Measurements from ENCODE around the gene AMELX.

- no peak for TF ChIP-seq POLR2A (IDR thresholded peaks at IDR 0.05)
- TF ChIP-seq CTCF (IDR thresholded peaks at IDR 0.05) = no peak
These were observed 7.6 kb upstream of the AMELX start for GRCh38 chrX:11285651-11286050.
